IMR-90 (cell line): Measurements from ENCODE around the gene ZDBF2. TPM values are rescaled to one million over a fixed set of nuclear protein-coding genes. Genes with fewer than 3 reads are reported as not detected.

Experiments
- ATAC-seq: fragments of 200-7000 bp; cut with Tn5 transposase; 2 replicates; pipeline ENCODE4 v1.9.1; 2020; ENCODE audit warnings: low read depth, mild to moderate bottlenecking, moderate library complexity
- BruUV-seq: library from RNA; stranded (reverse); fragments of 400-500 nt; replicated peaks from 2 replicates; lab custom pipeline; 2021; lab: Mats Ljungman, UMichigan
- CTCF ChIA-PET: fragments of 300-600 bp; formaldehyde crosslinking; extraction: SDS; loops from one replicate; lab custom pipeline; 2021; ENCODE audit warnings: antibody characterized with exemption; lab: Yijun Ruan, JAX
- POLR2A ChIA-PET: fragments of 300-600 bp; sonication (Branson Sonifier 250); formaldehyde crosslinking; loops from one replicate; lab custom pipeline; 2022; ENCODE audit warnings: antibody characterized with exemption; ENCODE audit not compliant: unreplicated experiment; lab: Charles Lee
- DNase-seq: peaks from one replicate; pipeline ENCODE4 v3.0.0; 2013
- H2AFZ ChIP-seq: replicated peaks from 2 replicates; pipeline ENCODE3; 2013; ENCODE audit warnings: low read length, mild to moderate bottlenecking; ENCODE audit not compliant: poor library complexity
- H2AK5ac ChIP-seq: 2 replicates; pipeline ENCODE4 v1.6.1; 2013; ENCODE audit warnings: low read depth, low read length, inconsistent platforms
- H2AK9ac ChIP-seq: replicated peaks from 2 replicates; pipeline ENCODE3; 2013; ENCODE audit warnings: mild to moderate bottlenecking, low read depth, low read length, moderate library complexity; ENCODE audit not compliant: poor library complexity
- H2BK120ac ChIP-seq: 2 replicates; pipeline ENCODE4 v1.6.1; 2013; ENCODE audit warnings: low read depth, low read length, inconsistent platforms
- H2BK15ac ChIP-seq: 3 replicates; pipeline ENCODE4 v1.6.1; 2013; ENCODE audit warnings: low read depth, low read length, inconsistent platforms
- H2BK20ac ChIP-seq: 2 replicates; pipeline ENCODE4 v1.6.1; 2013; ENCODE audit warnings: low read depth, mild to moderate bottlenecking, inconsistent platforms, low read length, moderate library complexity
- H2BK5ac ChIP-seq: 2 replicates; pipeline ENCODE4 v1.6.1; 2013; ENCODE audit warnings: mild to moderate bottlenecking, low read depth, low read length, inconsistent platforms; ENCODE audit not compliant: poor library complexity, severe bottlenecking
- H3K14ac ChIP-seq: replicated peaks from 2 replicates; pipeline ENCODE4 v1.6.1; 2013; ENCODE audit warnings: low read depth, low read length, inconsistent platforms
- H3K18ac ChIP-seq: 2 replicates; pipeline ENCODE4 v1.6.1; 2013; ENCODE audit warnings: low read depth, low read length, control low read depth
- H3K23ac ChIP-seq: 2 replicates; pipeline ENCODE4 v1.6.1; 2013; ENCODE audit warnings: low read depth, low read length, inconsistent platforms
- H3K27ac ChIP-seq: 2 replicates; pipeline ENCODE4 v1.5.1; 2013; ENCODE audit warnings: mild to moderate bottlenecking, control low read depth, low read length; ENCODE audit not compliant: insufficient read depth
- H3K27me3 ChIP-seq: 2 replicates; pipeline ENCODE4 v1.6.1; 2013; ENCODE audit warnings: low read length; ENCODE audit not compliant: control insufficient read depth, insufficient read depth
- H3K36me3 ChIP-seq: 2 replicates; pipeline ENCODE4 v1.6.1; 2013; ENCODE audit warnings: low read length, mixed read lengths; ENCODE audit not compliant: control insufficient read depth, insufficient read depth
- H3K4ac ChIP-seq: 2 replicates; pipeline ENCODE4 v1.6.1; 2013; ENCODE audit warnings: low read depth, low read length, inconsistent platforms
- H3K4me1 ChIP-seq: 2 replicates; pipeline ENCODE4 v1.6.1; 2013; ENCODE audit warnings: low read length, mixed read lengths; ENCODE audit not compliant: control insufficient read depth, insufficient read depth
- H3K4me2 ChIP-seq: 2 replicates; pipeline ENCODE4 v1.6.1; 2013; ENCODE audit warnings: low read depth, mild to moderate bottlenecking, control low read depth, low read length, moderate library complexity
- H3K4me3 ChIP-seq: 2 replicates; pipeline ENCODE4 v1.5.1; 2013; ENCODE audit warnings: low read depth, mild to moderate bottlenecking, control low read depth, low read length, moderate library complexity; ENCODE audit not compliant: insufficient read depth
- H3K56ac ChIP-seq: 2 replicates; pipeline ENCODE4 v1.6.1; 2013; ENCODE audit warnings: low read length, inconsistent platforms; ENCODE audit not compliant: insufficient read depth; ENCODE audit errors: extremely low read depth
- H3K79me1 ChIP-seq, 2 experiments: 2 replicates each; pipeline ENCODE4 v1.6.1; 2013; ENCODE audit warnings: low read length in 2 of 2, inconsistent platforms in 1 of 2, low read depth in 1 of 2
- H3K9ac ChIP-seq: 2 replicates; pipeline ENCODE4 v1.6.1; 2013; ENCODE audit warnings: low read depth, low read length, control low read depth
- H3K9me1 ChIP-seq: 2 replicates; pipeline ENCODE4 v1.6.1; 2013; ENCODE audit warnings: low read length, inconsistent platforms; ENCODE audit not compliant: insufficient read depth
- H3K9me3 ChIP-seq: 2 replicates; pipeline ENCODE4 v1.6.1; 2013; ENCODE audit warnings: low read length; ENCODE audit not compliant: control insufficient read depth, insufficient read depth
- H4K20me1 ChIP-seq: 2 replicates; pipeline ENCODE4 v1.6.1; 2013; ENCODE audit warnings: low read length, inconsistent platforms; ENCODE audit not compliant: insufficient read depth
- H4K5ac ChIP-seq: 2 replicates; pipeline ENCODE4 v1.6.1; 2013; ENCODE audit warnings: mild to moderate bottlenecking, low read depth, low read length, control low read depth
- H4K8ac ChIP-seq, 2 experiments: 2 replicates each; pipeline ENCODE4 v1.6.1; 2013; ENCODE audit warnings: low read depth in 2 of 2, low read length in 2 of 2, control low read depth in 1 of 2, inconsistent platforms in 1 of 2
- H4K91ac ChIP-seq: 2 replicates; pipeline ENCODE4 v1.6.1; 2013; ENCODE audit warnings: low read depth, low read length, inconsistent platforms; ENCODE audit not compliant: insufficient read depth
- BHLHE40 ChIP-seq: fragments of 150-350 bp; IDR thresholded peaks from 2 replicates; pipeline ENCODE4 v1.6.1; 2016; ENCODE audit warnings: mild to moderate bottlenecking, low read depth, low read length
- CHD1 ChIP-seq: IDR thresholded peaks from 2 replicates; pipeline ENCODE4 v1.6.1; 2012; ENCODE audit warnings: low read depth, low read length, improper control_type of control experiment
- FOS ChIP-seq: fragments of 150-350 bp; IDR thresholded peaks from 2 replicates; pipeline ENCODE4 v1.6.1; 2016; ENCODE audit warnings: low read depth, low read length
- MAFK ChIP-seq: IDR thresholded peaks from 2 replicates; pipeline ENCODE4 v1.6.1; 2012; ENCODE audit warnings: low read depth, low read length, improper control_type of control experiment
- MAZ ChIP-seq: IDR thresholded peaks from 2 replicates; pipeline ENCODE4 v1.6.1; 2012; ENCODE audit warnings: low read depth, mild to moderate bottlenecking, low read length, improper control_type of control experiment, moderate library complexity, borderline replicate concordance
- MXI1 ChIP-seq: IDR thresholded peaks from 2 replicates; pipeline ENCODE4 v1.6.1; 2012; ENCODE audit warnings: low read depth, mild to moderate bottlenecking, low read length, moderate library complexity, borderline replicate concordance
- NFE2L2 ChIP-seq: fragments of 150-350 bp; IDR thresholded peaks from 2 replicates; pipeline ENCODE4 v1.6.1; 2016; ENCODE audit warnings: low read depth, mild to moderate bottlenecking, low read length
- POLR2A ChIP-seq: IDR thresholded peaks from 2 replicates; pipeline ENCODE4 v1.6.1; 2012; ENCODE audit warnings: mild to moderate bottlenecking, low read depth, low read length
- RAD21 ChIP-seq: IDR thresholded peaks from 2 replicates; pipeline ENCODE4 v1.6.1; 2012; ENCODE audit warnings: low read length, improper control_type of control experiment
- RFX5 ChIP-seq: IDR thresholded peaks from 2 replicates; pipeline ENCODE4 v1.8.0; 2012; ENCODE audit warnings: low read depth, mild to moderate bottlenecking, low read length, moderate library complexity
- SMC3 ChIP-seq: fragments of 150-350 bp; IDR thresholded peaks from 2 replicates; pipeline ENCODE4 v1.6.1; 2016; ENCODE audit warnings: low read depth, mild to moderate bottlenecking, antibody characterized with exemption, low read length, moderate library complexity
- WGBS, 2 experiments: methylation state at CpG; one replicate each; pipeline versions ENCODE4 v1.1.5 to v1.1.7; 2013; ENCODE audit warnings: missing lambda C conversion rate in 2 of 2; ENCODE audit not compliant: insufficient read length in 1 of 2; ENCODE audit errors: extremely low coverage in 2 of 2; 5-methylcytosine and 5-hydroxymethylcytosine counted together
- dilution Hi-C: fragments of 300-500 bp; cut with HindIII; formaldehyde crosslinking; loops from one replicate; pipeline ENCODE4 v1.14.3; 2018; ENCODE audit warnings: low sequenced_read_pairs; ENCODE audit not compliant: unreplicated experiment
- in situ Hi-C: fragments of 300-500 bp; cut with MboI; formaldehyde crosslinking; loops from 3 replicates; pipeline ENCODE4 v1.14.3; 2019; ENCODE audit warnings: low sequenced_read_pairs, inconsistent platforms, mixed read lengths
- intact Hi-C: fragments of 100-400 bp; cut with micrococcal nuclease; formaldehyde crosslinking; loops from 2 replicates; pipeline ENCODE4 v1.10.0; 2022
- polyA plus RNA-seq, 3 experiments: library from polyadenylated mRNA; depleted of rRNA; stranded (reverse); fragments of >200 nt; gene quantifications; 2 replicates each; pipeline ENCODE4 v1.2.3, GENCODE V29; 2012; ENCODE audit warnings: low replicate concordance in 1 of 3
- total RNA-seq: library from RNA; depleted of rRNA; stranded (reverse); fragments of >200 nt; gene quantifications from 2 replicates; pipeline ENCODE4 v1.2.3, GENCODE V29; 2012
- TF ChIP-seq, protein P1 (sequence below): conservative IDR thresholded peaks from 2 replicates; pipeline ENCODE4 v1.5.1; 2012; ENCODE audit warnings: mild to moderate bottlenecking, low read depth, low read length, improper control_type of control experiment
- TF ChIP-seq, protein P2 (sequence below): fragments of 150-350 bp; IDR thresholded peaks from 2 replicates; pipeline ENCODE4 v1.6.1; 2017; ENCODE audit warnings: mild to moderate bottlenecking, antibody characterized with exemption, low read length, low read depth
- TF ChIP-seq, protein P3 (sequence below): fragments of 150-350 bp; IDR thresholded peaks from 2 replicates; pipeline ENCODE4 v1.6.1; 2016; ENCODE audit warnings: low read depth, mild to moderate bottlenecking, low read length, moderate library complexity, borderline replicate concordance

ZDBF2 gene
- total and polyA plus RNA-seq, 2 of the 4 experiments (the other 2 are of a cell fraction), result 1.9 to 10.2 TPM

DNA sequence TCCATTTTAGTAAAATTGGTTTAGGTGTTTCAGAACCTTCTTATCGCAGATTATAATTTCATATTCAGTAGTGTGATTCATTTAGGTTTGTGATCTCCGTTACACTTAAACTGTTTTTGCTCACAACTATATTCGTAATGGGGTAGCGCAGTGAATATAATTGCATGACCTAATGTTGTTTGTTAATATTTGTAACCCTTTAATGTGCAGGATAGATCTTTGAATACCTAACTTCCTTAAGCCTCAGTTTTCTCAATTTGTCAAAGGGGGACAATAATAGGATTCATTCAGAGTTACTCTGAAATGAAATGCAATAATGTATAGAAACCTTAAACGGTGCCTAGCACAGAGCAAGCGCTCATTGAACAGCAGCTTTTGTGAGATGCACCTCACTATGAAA, 558 bp upstream of the ZDBF2 start:
- dilution Hi-C loops (no loop called here), in situ Hi-C loops (no loop called here), intact Hi-C loops (loop anchor here (5.0 kb wide), 1 partner anchor 168 kb away; the partner anchor contains the start of gene ADAM23)
- 0 out of 2 replicates have a peak overlapping the region, but pooled peaks have one; percentile 11 for H3K18ac ChIP-seq
- peaks cover 13% of the 10 kb centered on the region for H3K27me3 ChIP-seq
- BruUV-seq, result no TSS peak
- WGBS, 2 experiments, result 0% methylated on average over 2 of the region's 6 CpGs; no CpG with 5 or more reads in 1 of the 2 experiments
- H3K56ac ChIP-seq, result no peak overlapping the region
- H3K9ac ChIP-seq, result peak overlapping the region; percentile 34; the same call in 1 of the 2 replicates
- H3K14ac ChIP-seq, result peak overlapping the region; percentile 54; the same call in 1 of the 2 replicates
- no peak for DNase-seq
- no peak for ATAC-seq
- H2AK9ac ChIP-seq, result no peak overlapping the region
- peak overlapping the region; percentile 30; the same call in 1 of the 2 replicates for H3K4ac ChIP-seq
- no peaks in the 10 kb centered on the region for H3K9me1 ChIP-seq
- H3K79me1 ChIP-seq, result peaks cover 0 to 9% of the 10 kb centered on the region in 2 experiments; a peak in 1 of 4 replicates
- H2AFZ ChIP-seq, result peak overlapping the region; percentile 86
- peak overlapping the region; percentile 61; the same call in 1 of the 2 replicates for H4K5ac ChIP-seq
- peak overlapping the region; percentile 81 for H3K4me2 ChIP-seq
- peak overlapping the region; percentile 34 to 55 for H4K8ac ChIP-seq
- H2BK5ac ChIP-seq, result no peak overlapping the region
- H3K36me3 ChIP-seq, result no peaks in the 10 kb centered on the region
- no peaks in the 10 kb centered on the region for H3K9me3 ChIP-seq
- H2BK15ac ChIP-seq, result no peak overlapping the region; the same call in 2 of the 3 replicates
- no peak overlapping the region for H4K91ac ChIP-seq
- no peak overlapping the region for H2BK120ac ChIP-seq
- no peak for TF ChIP-seq RAD21
- no peak for TF ChIP-seq NFE2L2
- TF ChIP-seq, protein P1, sequence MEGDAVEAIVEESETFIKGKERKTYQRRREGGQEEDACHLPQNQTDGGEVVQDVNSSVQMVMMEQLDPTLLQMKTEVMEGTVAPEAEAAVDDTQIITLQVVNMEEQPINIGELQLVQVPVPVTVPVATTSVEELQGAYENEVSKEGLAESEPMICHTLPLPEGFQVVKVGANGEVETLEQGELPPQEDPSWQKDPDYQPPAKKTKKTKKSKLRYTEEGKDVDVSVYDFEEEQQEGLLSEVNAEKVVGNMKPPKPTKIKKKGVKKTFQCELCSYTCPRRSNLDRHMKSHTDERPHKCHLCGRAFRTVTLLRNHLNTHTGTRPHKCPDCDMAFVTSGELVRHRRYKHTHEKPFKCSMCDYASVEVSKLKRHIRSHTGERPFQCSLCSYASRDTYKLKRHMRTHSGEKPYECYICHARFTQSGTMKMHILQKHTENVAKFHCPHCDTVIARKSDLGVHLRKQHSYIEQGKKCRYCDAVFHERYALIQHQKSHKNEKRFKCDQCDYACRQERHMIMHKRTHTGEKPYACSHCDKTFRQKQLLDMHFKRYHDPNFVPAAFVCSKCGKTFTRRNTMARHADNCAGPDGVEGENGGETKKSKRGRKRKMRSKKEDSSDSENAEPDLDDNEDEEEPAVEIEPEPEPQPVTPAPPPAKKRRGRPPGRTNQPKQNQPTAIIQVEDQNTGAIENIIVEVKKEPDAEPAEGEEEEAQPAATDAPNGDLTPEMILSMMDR, result no peak
- TF ChIP-seq SMC3, result no peak
- TF ChIP-seq RFX5, result no peak
- TF ChIP-seq MAZ, result no peak
- TF ChIP-seq POLR2A, result no peak
- TF ChIP-seq CHD1, result no peak
- TF ChIP-seq MAFK, result no peak
- TF ChIP-seq, protein P2, sequence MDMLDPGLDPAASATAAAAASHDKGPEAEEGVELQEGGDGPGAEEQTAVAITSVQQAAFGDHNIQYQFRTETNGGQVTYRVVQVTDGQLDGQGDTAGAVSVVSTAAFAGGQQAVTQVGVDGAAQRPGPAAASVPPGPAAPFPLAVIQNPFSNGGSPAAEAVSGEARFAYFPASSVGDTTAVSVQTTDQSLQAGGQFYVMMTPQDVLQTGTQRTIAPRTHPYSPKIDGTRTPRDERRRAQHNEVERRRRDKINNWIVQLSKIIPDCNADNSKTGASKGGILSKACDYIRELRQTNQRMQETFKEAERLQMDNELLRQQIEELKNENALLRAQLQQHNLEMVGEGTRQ, result no peak
- TF ChIP-seq FOS, result no peak
- no peak for TF ChIP-seq MXI1
- TF ChIP-seq, protein P3, sequence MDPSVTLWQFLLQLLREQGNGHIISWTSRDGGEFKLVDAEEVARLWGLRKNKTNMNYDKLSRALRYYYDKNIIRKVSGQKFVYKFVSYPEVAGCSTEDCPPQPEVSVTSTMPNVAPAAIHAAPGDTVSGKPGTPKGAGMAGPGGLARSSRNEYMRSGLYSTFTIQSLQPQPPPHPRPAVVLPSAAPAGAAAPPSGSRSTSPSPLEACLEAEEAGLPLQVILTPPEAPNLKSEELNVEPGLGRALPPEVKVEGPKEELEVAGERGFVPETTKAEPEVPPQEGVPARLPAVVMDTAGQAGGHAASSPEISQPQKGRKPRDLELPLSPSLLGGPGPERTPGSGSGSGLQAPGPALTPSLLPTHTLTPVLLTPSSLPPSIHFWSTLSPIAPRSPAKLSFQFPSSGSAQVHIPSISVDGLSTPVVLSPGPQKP, result no peak
- no peak for TF ChIP-seq BHLHE40
- no peak overlapping the region for H2AK5ac ChIP-seq
- CTCF ChIA-PET, result interaction anchor here (0.7 kb wide), 1 partner anchor 11 kb away, joined by 3 read pairs; no protein-coding TSS in a partner anchor
- H2BK20ac ChIP-seq, result no peak overlapping the region
- H3K27ac ChIP-seq, result no peak overlapping the region
- POLR2A ChIA-PET, result no interaction called here
- peak overlapping the region; percentile 65 for H3K4me3 ChIP-seq
- H4K20me1 ChIP-seq, result no peaks in the 10 kb centered on the region
- H3K4me1 ChIP-seq, result no peaks in the 10 kb centered on the region
- peak overlapping the region; percentile 13; the same call in 1 of the 2 replicates for H3K23ac ChIP-seq
